HG02678 (cell line): ENCODE measurements around the gene KLF15.

Source experiments
- ATAC-seq: cut with Tn5 transposase; IDR thresholded peaks from one replicate; pipeline ENCODE4 v1.9.1; 2021; ENCODE audit warnings: mild to moderate bottlenecking, moderate library complexity; ENCODE audit not compliant: unreplicated experiment

KLF15 gene

GRCh38 chr3:126357295-126358037, at the start of gene KLF15:
TSS of gene KLF15 (minus strand) at chr3:126357408. CDS start at chr3:126352922, 4,486 bp downstream.
- ATAC-seq: peak; percentile 94

- ATAC-seq: no peak
These were observed 49.4 kb upstream of the KLF15 start for GRCh38 chr3:126406389-126407296.

- ATAC-seq: no peak
These were observed 45.6 kb upstream of the KLF15 start for GRCh38 chr3:126402666-126403302.

- no peak for ATAC-seq
These were observed 45.0 kb upstream of the KLF15 start for GRCh38 chr3:126402178-126402577.

GRCh38 chr3:126401611-126402160, 44.5 kb upstream of the KLF15 start:
- no peak for ATAC-seq

GRCh38 chr3:126399756-126400155, 42.5 kb upstream of the KLF15 start:
- ATAC-seq: no peak

- peak; percentile 62 for ATAC-seq
These were observed 42.1 kb upstream of the KLF15 start for GRCh38 chr3:126399351-126399735.

GRCh38 chr3:126398423-126399350, 41.5 kb upstream of the KLF15 start:
- ATAC-seq: peak; percentile 8

- no peak for ATAC-seq
These were observed 40.6 kb upstream of the KLF15 start for GRCh38 chr3:126397610-126398422.

- ATAC-seq: no peak
These were observed 39.3 kb upstream of the KLF15 start for GRCh38 chr3:126396536-126396935.

- ATAC-seq: no peak
These were observed 38.8 kb upstream of the KLF15 start for GRCh38 chr3:126395846-126396513.

GRCh38 chr3:126394977-126395321, 37.7 kb upstream of the KLF15 start:
- no peak for ATAC-seq

GRCh38 chr3:126394179-126394976, 37.2 kb upstream of the KLF15 start, which contains the start of gene CFAP100:
TSS of gene CFAP100 (plus strand) at chr3:126394909. CDS start at chr3:126396001, 1,092 bp downstream.
- ATAC-seq: no peak

GRCh38 chr3:126393563-126393962, 36.4 kb upstream of the KLF15 start:
- no peak for ATAC-seq

- ATAC-seq: no peak
These were observed 35.0 kb upstream of the KLF15 start for GRCh38 chr3:126392246-126392645.

- no peak for ATAC-seq
These were observed 34.4 kb upstream of the KLF15 start for GRCh38 chr3:126391631-126392030.

GRCh38 chr3:126390751-126391150, 33.5 kb upstream of the KLF15 start:
- no peak for ATAC-seq

GRCh38 chr3:126390201-126390600, 33.0 kb upstream of the KLF15 start:
- no peak for ATAC-seq
